HepG2 (cell line): ENCODE results near the gene CSNK1E. TPM values are rescaled to one million over a fixed set of nuclear protein-coding genes. Genes with fewer than 3 reads are reported as not detected.

Experiments used
- ARNTL ChIP-seq: sonication (generic); formaldehyde crosslinking; IDR thresholded peaks from 2 replicates; pipeline ENCODE4 v1.4.0; 2020; ENCODE audit warnings: mild to moderate bottlenecking, missing genetic modification reagents
- HNF1A ChIP-seq, 2 experiments: sonication (generic) in 1 of 2; formaldehyde crosslinking in 1 of 2; IDR thresholded peaks; 2 replicates each; pipeline versions ENCODE4 v1.4.0 to v1.6.1; 2016 to 2020; ENCODE audit warnings: borderline replicate concordance in 1 of 2, low read depth in 1 of 2, mild to moderate bottlenecking in 1 of 2, missing genetic modification reagents in 1 of 2
- JUNB ChIP-seq: sonication (generic); formaldehyde crosslinking; IDR thresholded peaks from 2 replicates; pipeline ENCODE4 v1.8.0; 2022; ENCODE audit warnings: missing genetic modification reagents, mild to moderate bottlenecking, borderline replicate concordance
- MATR3 ChIP-seq: sonication (generic); formaldehyde crosslinking; IDR thresholded peaks from 2 replicates; pipeline ENCODE4 v1.4.0; 2020; ENCODE audit warnings: missing genetic modification reagents
- MED1 ChIP-seq: sonication (generic); formaldehyde crosslinking; IDR thresholded peaks from 2 replicates; pipeline ENCODE4 v1.4.0; 2020; ENCODE audit warnings: missing genetic modification reagents
- MTF2 ChIP-seq: sonication (generic); formaldehyde crosslinking; IDR thresholded peaks from 2 replicates; pipeline ENCODE4 v1.5.0; 2020; ENCODE audit warnings: missing genetic modification reagents, borderline replicate concordance
- MZF1 ChIP-seq: sonication (generic); formaldehyde crosslinking; IDR thresholded peaks from 2 replicates; pipeline ENCODE4 v1.8.1; 2023; ENCODE audit warnings: mild to moderate bottlenecking, missing genetic modification reagents, borderline replicate concordance
- NFE2L1 ChIP-seq: sonication (generic); formaldehyde crosslinking; IDR thresholded peaks from 2 replicates; pipeline ENCODE4 v1.4.0; 2020; ENCODE audit warnings: missing genetic modification reagents, mild to moderate bottlenecking, borderline replicate concordance
- NR2C2 ChIP-seq: sonication (generic); formaldehyde crosslinking; IDR thresholded peaks from 2 replicates; pipeline ENCODE4 v1.4.0; 2020; ENCODE audit warnings: missing genetic modification reagents, mild to moderate bottlenecking, moderate library complexity, borderline replicate concordance
- PAF1 ChIP-seq: IDR thresholded peaks from 2 replicates; pipeline ENCODE4 v1.6.1; 2016; ENCODE audit warnings: missing genetic modification reagents, missing compliant biosample characterization
- PAWR ChIP-seq: sonication (generic); formaldehyde crosslinking; IDR thresholded peaks from 2 replicates; pipeline ENCODE4 v1.4.0; 2020; ENCODE audit warnings: missing genetic modification reagents, mild to moderate bottlenecking, borderline replicate concordance
- PTBP1 ChIP-seq: fragments of 200-400 bp; formaldehyde crosslinking; IDR thresholded peaks from 2 replicates; pipeline ENCODE4 v1.6.1; 2018; ENCODE audit warnings: low read length, low read depth; ENCODE audit not compliant: poor library complexity, severe bottlenecking
- SNAPC2 ChIP-seq: sonication (generic); formaldehyde crosslinking; IDR thresholded peaks from 2 replicates; pipeline ENCODE4 v1.8.1; 2022; ENCODE audit warnings: mild to moderate bottlenecking, missing genetic modification reagents
- SNAPC4 ChIP-seq: sonication (generic); formaldehyde crosslinking; IDR thresholded peaks from 2 replicates; pipeline ENCODE4 v1.4.0; 2020; ENCODE audit warnings: mild to moderate bottlenecking, missing genetic modification reagents
- TARDBP ChIP-seq: sonication (generic); formaldehyde crosslinking; IDR thresholded peaks from 2 replicates; pipeline ENCODE4 v1.8.0; 2022; ENCODE audit warnings: mild to moderate bottlenecking, missing genetic modification reagents
- ZFP62 ChIP-seq: sonication (generic); formaldehyde crosslinking; IDR thresholded peaks from 2 replicates; pipeline ENCODE4 v1.4.0; 2020; ENCODE audit warnings: missing genetic modification reagents
- ZGPAT ChIP-seq: IDR thresholded peaks from 2 replicates; pipeline ENCODE4 v1.6.1; 2016; ENCODE audit warnings: mild to moderate bottlenecking
- ZNF607 ChIP-seq: sonication (generic); formaldehyde crosslinking; IDR thresholded peaks from 2 replicates; pipeline ENCODE4 v1.5.1; 2020; ENCODE audit warnings: missing genetic modification reagents, mild to moderate bottlenecking, borderline replicate concordance
- ZNF777 ChIP-seq: sonication (generic); formaldehyde crosslinking; IDR thresholded peaks from 2 replicates; pipeline ENCODE4 v1.4.0; 2020; ENCODE audit warnings: missing genetic modification reagents
- ZSCAN29 ChIP-seq: sonication (generic); formaldehyde crosslinking; conservative IDR thresholded peaks from 2 replicates; pipeline ENCODE4 v1.4.0; 2020; ENCODE audit warnings: mild to moderate bottlenecking, missing genetic modification reagents
- polyA plus RNA-seq, 8 experiments: library from polyadenylated mRNA; depleted of rRNA in 3 of 8; stranded (reverse) in 7 of 8; unstranded in 1 of 8; fragments of >200 nt; fragmentation: Illumina TruSeq in 4 of 8; extraction: Trizol in 4 of 8; gene quantifications; 2 replicates each; pipeline versions ENCODE4 v1.2.1 to v1.2.3, GENCODE V29; 2011 to 2016; ENCODE audit warnings: low read depth in 4 of 8, missing spikeins in 1 of 8, mixed read lengths in 1 of 8; ENCODE audit not compliant: insufficient read depth in 1 of 8
- total RNA-seq, 5 experiments: library from RNA; depleted of rRNA; stranded (reverse); fragments of >200 nt; fragmentation: Illumina TruSeq; extraction: Trizol; gene quantifications; 2 replicates each; pipeline ENCODE4 v1.2.3, GENCODE V29; 2016; ENCODE audit warnings: low read depth in 1 of 5

CSNK1E gene
- total and polyA plus RNA-seq, 2 of the 13 experiments (the other 11 are each of a cell fraction or from before 2014, with no cell fraction given): 34.7 to 129 TPM

- TF ChIP-seq PAWR (CRISPR knock-in tag): no peak
- no peak for TF ChIP-seq MZF1 (CRISPR knock-in tag)
- no peak for TF ChIP-seq ZFP62 (CRISPR knock-in tag)
- TF ChIP-seq MED1 (CRISPR knock-in tag): no peak
- no peak for TF ChIP-seq MATR3 (CRISPR knock-in tag)
- 0 out of 2 replicates have a peak, but pooled peaks have one; percentile 30 for TF ChIP-seq ZSCAN29
- no peak for TF ChIP-seq PTBP1
- TF ChIP-seq ZNF607 (CRISPR knock-in tag): no peak
- TF ChIP-seq ARNTL (CRISPR knock-in tag): 0 out of 2 replicates have a peak, but pooled peaks have one; percentile 38
- TF ChIP-seq MTF2 (CRISPR knock-in tag): no peak
- no peak for TF ChIP-seq SNAPC2
- TF ChIP-seq PAF1 (CRISPR knock-in tag): no peak
- no peak for TF ChIP-seq JUNB (CRISPR knock-in tag)
- TF ChIP-seq TARDBP (CRISPR knock-in tag): no peak
- no peak for TF ChIP-seq HNF1A (IDR thresholded peaks at IDR 0.05; ENCODE audit: low read depth)
- no peak for TF ChIP-seq HNF1A (CRISPR knock-in tag; IDR thresholded peaks at IDR 0.05; ENCODE audit: borderline replicate concordance)
- TF ChIP-seq NFE2L1: no peak
- TF ChIP-seq ZNF777 (CRISPR knock-in tag): no peak
- TF ChIP-seq NR2C2: 0 out of 2 replicates have a peak, but pooled peaks have one; percentile 20
- 0 out of 2 replicates have a peak, but pooled peaks have one; percentile 23 for TF ChIP-seq SNAPC4 (CRISPR knock-in tag)
- no peak for TF ChIP-seq ZGPAT
Measured at GRCh38 chr22:38315823-38316363, 1.3 kb downstream of the CSNK1E start (continued).
